Activated CD8-positive, alpha-beta T cell treated with anti-CD3 and anti-CD28 coated beads for 36 hours (primary cell): ENCODE data around the gene DLGAP1. TPM values are rescaled to one million over a fixed set of nuclear protein-coding genes. Genes with fewer than 3 reads are reported as not detected.

Source experiments
- ATAC-seq: fragments of 200-7000 bp; cut with Tn5 transposase; one replicate; pipeline ENCODE4 v1.10.0; 2021; ENCODE audit warnings: mild to moderate bottlenecking, moderate library complexity
- CTCF ChIA-PET: fragments of 350-600 bp; sonication (Branson Sonifier 250); formaldehyde crosslinking; loops from one replicate; lab custom pipeline; 2021; ENCODE audit warnings: antibody characterized with exemption; lab: Charles Lee
- POLR2A ChIA-PET: fragments of 350-600 bp; sonication (Branson Sonifier 250); formaldehyde crosslinking; loops from one replicate; lab custom pipeline; 2021; ENCODE audit warnings: antibody characterized with exemption; lab: Charles Lee
- DNase-seq: peaks from one replicate; pipeline ENCODE4 v3.0.0-alpha.2; 2020
- H3K27ac Mint-ChIP-seq: one replicate; pipeline ENCODE4 v1.8.0; 2021; ENCODE audit warnings: mild to moderate bottlenecking, mixed read lengths
- H3K27me3 Mint-ChIP-seq: one replicate; pipeline ENCODE4 v1.8.0; 2021; ENCODE audit warnings: mixed read lengths
- H3K36me3 Mint-ChIP-seq: one replicate; pipeline ENCODE4 v1.8.0; 2021; ENCODE audit warnings: low read depth, mixed read lengths
- H3K4me1 Mint-ChIP-seq: one replicate; pipeline ENCODE4 v1.8.0; 2021; ENCODE audit warnings: low read depth, mixed read lengths
- H3K4me3 Mint-ChIP-seq: one replicate; pipeline ENCODE4 v1.8.0; 2021; ENCODE audit warnings: mild to moderate bottlenecking, moderate library complexity, mixed read lengths
- H3K9me3 Mint-ChIP-seq: one replicate; pipeline ENCODE4 v1.8.0; 2021; ENCODE audit warnings: mixed read lengths
- intact Hi-C: fragments of 100-400 bp; cut with micrococcal nuclease; formaldehyde crosslinking; loops from one replicate; pipeline ENCODE4 v1.10.0; 2022
- total RNA-seq, 2 experiments: library from RNA; stranded (reverse); gene quantifications; one replicate each; pipeline ENCODE4 v1.2.3, GENCODE V29; 2021
- TF ChIP-seq, protein P1 (sequence below): fragments of 200-600 bp; IDR thresholded peaks from one replicate; pipeline ENCODE4 v1.8.0; 2022; ENCODE audit warnings: antibody characterized with exemption, mild to moderate bottlenecking

Gene DLGAP1
- total RNA-seq, 2 experiments from 2014 or later, result not detected

DNA sequence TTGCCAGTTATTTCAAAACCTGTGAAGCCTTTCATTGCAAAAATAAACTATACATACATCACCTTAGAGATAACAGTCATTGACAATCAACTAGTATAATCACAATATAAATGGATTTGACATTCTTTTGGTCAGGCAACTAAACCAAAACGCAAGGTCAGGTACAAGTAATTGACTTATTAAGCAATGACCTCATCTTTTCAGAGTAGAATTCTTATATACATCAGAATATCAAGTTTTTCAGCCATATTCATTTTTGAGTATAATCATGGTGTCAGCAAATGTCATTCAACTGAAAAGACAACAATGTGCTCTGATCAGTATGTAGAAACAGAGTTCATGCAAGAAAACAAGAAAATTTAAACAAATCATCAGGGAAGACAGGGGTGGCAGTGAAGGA, 796.6 kb downstream of the DLGAP1 start:
- DNase-seq (no peak), ATAC-seq (no peak)
- intact Hi-C loops, result no loop called here
- H3K4me3 Mint-ChIP-seq, result no peak overlapping the region
- no peaks in the 10 kb centered on the region for H3K9me3 Mint-ChIP-seq
- H3K27me3 Mint-ChIP-seq, result no peaks in the 10 kb centered on the region
- H3K36me3 Mint-ChIP-seq, result no peaks in the 10 kb centered on the region
- TF ChIP-seq, protein P1, sequence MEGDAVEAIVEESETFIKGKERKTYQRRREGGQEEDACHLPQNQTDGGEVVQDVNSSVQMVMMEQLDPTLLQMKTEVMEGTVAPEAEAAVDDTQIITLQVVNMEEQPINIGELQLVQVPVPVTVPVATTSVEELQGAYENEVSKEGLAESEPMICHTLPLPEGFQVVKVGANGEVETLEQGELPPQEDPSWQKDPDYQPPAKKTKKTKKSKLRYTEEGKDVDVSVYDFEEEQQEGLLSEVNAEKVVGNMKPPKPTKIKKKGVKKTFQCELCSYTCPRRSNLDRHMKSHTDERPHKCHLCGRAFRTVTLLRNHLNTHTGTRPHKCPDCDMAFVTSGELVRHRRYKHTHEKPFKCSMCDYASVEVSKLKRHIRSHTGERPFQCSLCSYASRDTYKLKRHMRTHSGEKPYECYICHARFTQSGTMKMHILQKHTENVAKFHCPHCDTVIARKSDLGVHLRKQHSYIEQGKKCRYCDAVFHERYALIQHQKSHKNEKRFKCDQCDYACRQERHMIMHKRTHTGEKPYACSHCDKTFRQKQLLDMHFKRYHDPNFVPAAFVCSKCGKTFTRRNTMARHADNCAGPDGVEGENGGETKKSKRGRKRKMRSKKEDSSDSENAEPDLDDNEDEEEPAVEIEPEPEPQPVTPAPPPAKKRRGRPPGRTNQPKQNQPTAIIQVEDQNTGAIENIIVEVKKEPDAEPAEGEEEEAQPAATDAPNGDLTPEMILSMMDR, result no peak
- peaks cover 13% of the 10 kb centered on the region for H3K4me1 Mint-ChIP-seq
- ChIA-PET POLR2A (interaction anchor here (1.1 kb wide), 1 partner anchor 180 kb away, joined by 3 read pairs; no protein-coding TSS in a partner anchor), CTCF (interaction anchor here (0.6 to 1.9 kb wide), 5 partner anchors 10 to 874 kb away, joined by 3 to 7 read pairs (median 3); no protein-coding TSS in a partner anchor)
- H3K27ac Mint-ChIP-seq, result no peak overlapping the region

DNA sequence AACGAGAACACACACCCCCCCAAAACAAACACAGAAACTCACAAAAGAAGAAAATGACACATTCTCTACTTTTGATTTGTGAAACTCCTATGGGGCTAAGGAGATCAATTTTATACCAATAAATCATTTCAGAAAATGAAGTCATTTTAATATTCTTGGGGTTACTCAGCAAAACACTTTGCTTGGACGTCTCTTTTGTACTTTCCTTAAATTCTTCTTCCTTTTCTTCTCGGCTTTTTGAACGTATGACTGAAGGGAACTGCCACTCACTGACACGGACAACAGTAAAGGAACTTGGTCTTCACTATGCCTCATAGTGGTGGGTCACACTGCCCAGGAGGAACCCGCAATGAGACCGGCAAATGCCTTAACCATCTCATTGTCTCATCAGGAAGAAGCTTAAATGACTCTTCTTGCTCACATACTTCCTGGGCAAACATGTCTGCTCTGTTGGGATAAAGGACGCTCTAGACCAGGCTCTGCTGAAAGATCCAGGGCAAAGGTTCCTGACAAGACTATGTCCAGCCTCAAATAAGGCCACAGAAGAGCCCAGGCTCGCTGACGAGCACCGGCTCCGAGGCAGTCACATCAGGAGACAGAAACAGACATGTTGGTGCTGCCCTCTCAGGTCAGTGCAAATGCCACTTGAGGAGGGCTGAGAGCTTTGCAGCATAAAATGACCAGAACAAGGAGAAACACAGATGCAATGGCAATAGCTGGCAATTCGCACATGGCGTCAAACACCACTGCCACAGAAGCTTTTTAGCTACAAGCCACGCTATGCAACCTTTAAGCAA, 799.7 kb downstream of the DLGAP1 start:
- Mint-ChIP-seq H3K4me3 (no peak overlapping the region), H3K27ac (no peak overlapping the region), H3K9me3 (no peaks in the 10 kb centered on the region), H3K36me3 (no peaks in the 10 kb centered on the region), H3K4me1 (peaks cover 19% of the 10 kb centered on the region), H3K27me3 (no peaks in the 10 kb centered on the region)
- TF ChIP-seq, protein P1, result no peak
- DNase-seq (no peak), ATAC-seq (no peak)
- CTCF ChIA-PET, result interaction anchor here (3.0 kb wide), 1 partner anchor 11 kb away, joined by 11 read pairs; no protein-coding TSS in a partner anchor
- POLR2A ChIA-PET, result interaction anchor here (0.9 kb wide), 1 partner anchor 204 kb away, joined by 3 read pairs; no protein-coding TSS in a partner anchor
- intact Hi-C loops, result no loop called here

DNA sequence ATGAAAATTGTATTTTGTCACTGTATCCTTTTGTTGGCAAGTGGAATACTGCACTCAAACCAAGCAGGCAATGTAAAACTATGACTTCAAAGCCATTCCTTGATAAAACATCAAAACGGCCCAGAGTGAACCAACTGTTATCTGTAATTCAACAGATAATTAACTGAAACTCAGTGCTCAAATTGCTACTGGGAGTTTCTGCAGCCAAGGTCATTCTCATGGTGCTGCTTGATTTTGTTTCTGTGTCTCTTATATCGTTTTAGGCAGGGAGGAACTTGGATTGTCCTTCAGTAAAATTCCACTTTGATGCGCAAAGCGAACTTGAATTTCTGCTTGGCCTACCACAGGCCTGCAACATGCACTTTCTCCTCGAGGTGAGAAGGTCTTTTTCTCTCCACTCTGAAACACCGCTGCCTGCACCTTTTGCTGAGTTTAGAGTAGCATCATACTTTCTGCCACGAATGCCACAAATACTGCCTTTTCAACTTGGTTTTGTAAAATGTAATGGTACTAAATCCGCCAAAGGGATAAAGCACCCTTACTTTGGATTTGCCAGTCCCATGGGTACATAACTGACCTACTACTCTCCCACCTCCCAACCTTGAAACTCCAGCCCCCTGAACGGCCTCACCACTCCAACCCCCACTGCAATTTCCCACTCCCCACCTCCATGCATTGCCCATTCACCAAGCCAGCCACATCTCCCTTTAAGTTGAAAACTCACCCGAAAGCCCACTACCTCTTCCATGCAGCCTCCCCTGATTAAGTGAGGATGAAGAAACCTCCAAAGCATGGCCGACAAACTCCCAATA, 800.5 kb downstream of the DLGAP1 start:
- POLR2A ChIA-PET, result interaction anchor here (0.9 kb wide), 1 partner anchor 203 kb away, joined by 3 read pairs; no protein-coding TSS in a partner anchor
- no peaks in the 10 kb centered on the region for H3K27me3 Mint-ChIP-seq

DNA sequence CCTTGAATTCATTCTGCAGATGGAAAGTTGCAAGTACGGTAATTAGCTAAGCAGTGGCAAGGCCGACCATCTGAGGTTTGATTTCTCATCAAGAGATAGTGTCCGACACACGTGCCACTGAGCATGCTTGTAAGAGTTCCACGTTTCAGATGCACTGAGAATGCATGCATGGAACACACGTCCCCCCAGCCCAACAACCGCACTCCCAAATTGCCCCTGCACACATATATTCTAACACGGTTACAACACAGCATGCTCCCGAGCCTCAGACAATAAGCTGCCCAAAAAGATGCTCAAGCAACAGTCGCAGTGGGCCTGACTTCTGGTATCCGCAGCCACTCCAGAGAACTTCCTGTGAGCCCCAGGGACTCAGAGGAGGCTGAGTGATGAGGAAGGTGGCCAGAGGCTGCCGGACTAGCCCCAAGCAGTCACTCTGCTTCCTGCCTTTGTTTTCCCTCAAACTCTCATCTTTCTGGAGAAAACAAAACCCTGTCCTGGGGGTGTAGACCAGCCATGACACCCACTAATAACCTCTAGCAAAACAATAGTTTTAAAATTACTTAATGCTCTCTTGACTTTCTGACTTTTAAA, 801.2 kb downstream of the DLGAP1 start:
- Mint-ChIP-seq H3K27ac (no peak overlapping the region), H3K36me3 (no peaks in the 10 kb centered on the region), H3K4me1 (peaks cover 19% of the 10 kb centered on the region), H3K9me3 (no peaks in the 10 kb centered on the region), H3K4me3 (no peak overlapping the region), H3K27me3 (no peaks in the 10 kb centered on the region)
- no peak for ATAC-seq
- no peak for DNase-seq
- POLR2A ChIA-PET, result interaction anchor here (1.8 kb wide), 1 partner anchor 59 kb away, joined by 3 read pairs; no protein-coding TSS in a partner anchor
- intact Hi-C loops, result no loop called here
- CTCF ChIA-PET, result interaction anchor here (0.6 to 2.3 kb wide), 4 partner anchors 12 to 357 kb away, joined by 3 to 11 read pairs (median 4); no protein-coding TSS in a partner anchor
- TF ChIP-seq, protein P1, result no peak

More for the DNA sequence above, 800.5 kb downstream of the DLGAP1 start:
- H3K27ac Mint-ChIP-seq, result no peak overlapping the region
- ATAC-seq (no peak), DNase-seq (no peak)
- peaks cover 19% of the 10 kb centered on the region for H3K4me1 Mint-ChIP-seq
- H3K9me3 Mint-ChIP-seq, result no peaks in the 10 kb centered on the region
- no peaks in the 10 kb centered on the region for H3K36me3 Mint-ChIP-seq
- no peak overlapping the region for H3K4me3 Mint-ChIP-seq
- intact Hi-C loops, result no loop called here
- CTCF ChIA-PET, result interaction anchor here (2.3 to 3.0 kb wide), 2 partner anchors 11 to 12 kb away, joined by 11 read pairs; no protein-coding TSS in a partner anchor
- TF ChIP-seq, protein P1, result no peak
